ENCODE results near the gene INTU.
A peak's percentile ranks its signal among the peaks of the same experiment; 100 is the strongest.
"Not testable (repeated sequence)": the region's sequence is repeated elsewhere in the genome, so short reads cannot be mapped to it uniquely, and the experiment has no call there.

INTU gene

DNA sequence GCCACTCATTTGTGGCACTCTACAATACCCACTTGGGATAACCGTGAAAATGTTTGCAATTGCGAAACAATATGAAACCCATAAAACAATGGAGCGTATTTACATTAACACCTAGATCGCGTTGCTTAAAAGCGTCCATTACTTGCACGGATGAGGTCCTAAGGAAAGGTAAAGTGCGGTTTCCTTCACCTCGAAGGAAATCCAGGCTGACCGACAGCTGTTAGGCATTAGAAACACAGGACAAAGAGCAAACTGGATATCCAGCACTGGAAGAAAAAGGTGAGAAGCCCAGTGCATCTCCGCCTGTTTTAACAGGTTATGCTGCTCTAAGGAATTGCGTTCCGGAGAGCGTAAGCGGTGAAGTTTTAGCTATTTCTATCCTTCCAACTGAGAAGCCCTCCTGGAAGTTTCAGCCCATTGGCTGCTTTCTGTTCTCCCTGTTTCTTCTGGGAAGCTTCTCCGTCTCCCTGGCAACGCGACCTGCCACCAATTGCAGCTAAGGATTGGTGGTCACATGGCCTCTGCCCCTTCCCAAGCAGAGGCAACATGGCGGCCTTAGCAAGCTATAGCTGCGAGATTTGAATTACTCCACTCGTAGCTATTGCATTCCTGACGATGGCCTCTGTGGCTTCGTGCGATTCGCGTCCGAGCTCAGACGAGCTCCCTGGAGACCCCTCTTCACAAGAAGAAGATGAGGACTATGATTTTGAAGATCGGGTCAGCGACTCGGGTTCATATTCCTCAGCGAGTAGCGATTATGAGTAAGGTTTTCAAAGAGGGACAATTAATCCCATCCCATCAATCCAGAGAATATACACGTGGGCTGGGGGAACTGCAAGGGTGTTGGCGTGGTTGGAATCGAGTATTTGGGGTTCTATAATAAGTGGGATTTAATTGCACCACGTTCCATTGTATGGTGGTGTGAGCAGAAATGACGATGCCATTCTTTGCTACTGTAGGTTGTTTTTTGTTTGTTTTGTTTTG lies at the start of gene INTU:
Gene INTU (plus strand): TSS at position 538 of the 984 bp plus-strand sequence. CDS start 78 bp downstream, at position 616.
- peak; percentile 13 for DNase-seq

- not testable (repeated sequence) for DNase-seq
Measured at GRCh38 chr4:127586496-127586895, 46.3 kb upstream of the INTU start.

DNA sequence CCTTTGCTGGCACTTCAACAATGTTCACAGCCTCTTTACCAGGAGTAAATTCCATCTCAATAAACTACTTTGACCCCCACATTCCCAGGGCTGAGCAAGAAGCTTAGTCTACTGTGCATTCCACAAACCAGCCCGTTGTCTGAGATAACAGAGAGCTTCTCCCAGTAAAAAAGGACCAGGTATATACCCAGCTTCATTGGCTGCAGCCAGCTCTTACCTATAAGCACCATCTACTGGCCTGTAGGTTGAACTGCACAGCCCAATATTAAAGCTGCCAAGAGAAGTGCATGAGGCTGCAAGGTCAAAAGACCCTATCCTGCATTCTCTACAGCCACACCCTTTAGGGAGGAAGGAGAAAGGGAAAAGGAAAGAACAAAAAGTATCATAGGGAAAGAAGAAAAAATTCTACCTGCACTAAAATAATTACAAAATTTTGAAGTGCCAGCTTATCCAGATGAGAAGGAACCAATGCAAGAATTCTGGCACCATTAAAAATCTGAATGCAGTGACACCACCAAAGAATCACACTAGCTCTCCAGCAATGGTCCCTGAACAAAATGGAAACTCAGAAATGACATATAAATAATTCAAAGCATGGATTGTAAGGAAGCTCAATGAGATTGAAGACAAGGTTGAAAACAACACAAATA lies 45.7 kb upstream of the INTU start:
- no peak for DNase-seq

DNA sequence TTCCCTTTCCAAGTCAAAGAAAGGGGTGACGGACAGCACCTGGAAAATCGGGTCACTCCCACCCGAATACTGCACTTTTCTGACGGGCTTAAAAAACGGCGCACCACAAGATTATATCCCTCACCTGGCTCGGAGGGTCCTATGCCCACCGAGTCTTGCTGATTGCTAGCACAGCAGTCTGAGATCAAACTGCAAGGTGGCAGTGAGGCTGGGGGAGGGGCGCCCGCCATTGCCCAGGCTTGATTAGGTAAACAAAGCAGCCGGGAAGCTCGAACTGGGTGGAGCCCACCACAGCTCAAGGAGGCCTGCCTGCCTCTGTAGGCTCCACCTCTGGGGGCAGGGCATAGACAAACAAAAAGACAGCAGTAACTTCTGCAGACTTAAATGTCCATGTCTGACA lies 43.6 kb upstream of the INTU start:
- not testable (repeated sequence) for DNase-seq

DNA sequence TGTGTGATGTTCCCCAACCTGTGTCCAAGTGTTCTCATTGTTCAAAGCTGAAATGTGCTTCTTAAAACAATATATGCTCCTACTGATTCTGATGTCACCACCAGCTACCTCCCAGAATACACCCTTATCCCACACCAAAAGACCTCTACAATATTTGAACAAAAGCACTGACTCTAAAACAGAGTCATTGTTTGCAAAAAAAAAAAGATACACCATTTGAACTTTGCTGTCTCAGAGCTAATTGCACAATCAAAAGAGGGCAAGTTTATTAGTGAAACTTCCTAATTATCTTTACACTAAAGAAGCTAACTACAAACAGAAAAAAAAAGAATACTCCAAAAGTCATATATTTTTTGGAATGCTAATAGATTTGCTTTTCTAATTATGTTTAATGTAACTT lies 34.1 kb upstream of the INTU start:
- no peak for DNase-seq

DNA sequence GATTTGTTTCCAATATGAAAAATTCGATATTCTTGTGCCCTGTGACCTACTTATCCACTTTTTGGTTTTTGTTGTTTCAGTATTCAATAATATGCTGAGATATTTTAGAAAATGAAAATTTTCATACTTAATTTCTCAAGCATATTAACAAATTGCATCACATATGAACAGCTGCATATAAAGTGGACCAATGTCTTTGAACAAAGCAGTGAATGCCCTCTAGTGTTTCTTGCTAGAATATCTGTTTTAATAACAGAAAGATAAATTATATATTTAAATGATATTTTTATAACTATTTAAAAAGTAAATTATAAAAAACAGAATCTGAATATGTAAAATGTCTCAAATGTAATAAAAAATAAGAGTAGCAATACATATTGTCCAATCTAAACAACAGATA lies 31.7 kb upstream of the INTU start:
- DNase-seq: no peak

- no peak for DNase-seq
Measured at GRCh38 chr4:127604949-127605709, 27.6 kb upstream of the INTU start.

DNA sequence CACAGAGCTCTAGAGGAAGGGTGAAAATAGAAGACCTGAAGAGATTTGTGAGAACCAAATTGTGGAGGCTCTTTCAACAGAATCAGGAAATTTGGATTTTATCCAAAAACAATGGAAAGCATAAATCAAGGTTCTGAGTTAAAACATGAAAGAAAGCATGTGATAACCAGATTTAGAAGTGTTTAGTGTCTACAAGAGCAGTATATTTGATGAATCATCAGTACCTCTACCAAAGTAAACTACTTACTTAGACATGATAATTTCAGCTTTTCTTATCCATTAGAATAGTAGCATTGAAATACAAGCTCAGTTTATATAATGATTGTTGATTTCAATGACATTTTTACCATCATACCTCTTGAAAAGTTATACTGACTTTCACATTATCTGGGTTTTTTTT lies 25.9 kb upstream of the INTU start:
- no peak for DNase-seq

GRCh38 chr4:127609484-127609883 lies 23.3 kb upstream of the INTU start:
- no peak for DNase-seq

DNA sequence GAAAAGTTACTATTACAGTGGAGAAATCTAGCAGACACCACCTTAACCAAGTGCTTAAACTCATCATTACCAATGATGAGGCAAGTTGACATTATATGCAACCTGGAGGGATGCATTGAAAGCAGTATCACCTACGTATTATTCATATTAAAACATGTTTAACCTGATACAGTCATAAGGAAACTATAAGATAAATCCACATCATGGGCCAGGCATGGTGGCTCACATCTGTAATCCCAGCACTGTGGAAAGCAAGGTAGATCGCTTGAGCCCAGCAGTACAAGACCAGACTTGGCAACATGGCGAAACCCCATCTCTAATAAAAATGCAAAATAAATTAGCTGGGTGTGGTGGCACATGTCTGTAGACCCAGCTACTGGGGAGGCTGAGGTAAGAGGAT lies 22.3 kb upstream of the INTU start:
- no peak for DNase-seq

GRCh38 chr4:127616898-127617297 lies 15.9 kb upstream of the INTU start:
- DNase-seq: no peak

DNA sequence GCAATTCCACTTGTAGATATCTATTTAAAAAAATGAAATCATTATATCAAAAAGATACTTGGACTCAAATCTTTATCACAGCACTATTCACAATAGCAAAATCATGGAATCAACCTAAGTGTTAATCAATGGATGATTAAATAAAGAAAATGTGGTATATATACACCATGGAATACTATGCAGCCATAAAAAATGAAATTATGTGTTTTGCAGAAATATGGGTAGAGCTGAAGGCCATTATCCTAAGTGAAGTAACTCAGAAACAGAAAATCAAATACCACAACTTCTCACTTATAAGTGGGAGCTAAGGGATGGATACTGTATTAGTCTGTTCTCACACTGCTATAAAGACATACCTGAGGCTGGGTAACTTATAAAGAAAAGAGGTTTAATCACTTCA lies 14.3 kb upstream of the INTU start:
- no peak for DNase-seq

DNA sequence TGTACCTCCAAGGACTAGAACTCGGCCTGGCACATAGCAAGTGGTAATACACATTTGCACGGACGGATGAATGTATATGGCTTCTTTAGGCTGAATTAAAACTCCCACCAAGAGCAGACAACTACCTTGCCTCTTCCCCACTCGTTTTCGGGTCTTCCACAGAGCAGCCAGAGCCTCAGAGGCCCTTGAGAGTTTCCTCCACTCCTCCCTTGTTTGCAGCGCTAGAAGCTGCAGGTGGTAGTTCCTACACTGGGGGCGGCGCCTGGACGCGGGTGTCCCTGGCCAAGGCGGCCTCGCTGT lies 10.2 kb upstream of the INTU start:
- DNase-seq: no peak

GRCh38 chr4:127622921-127623796 lies 9.6 kb upstream of the INTU start:
- no peak for DNase-seq

GRCh38 chr4:127623797-127624083 lies 9.0 kb upstream of the INTU start:
- DNase-seq: no peak

GRCh38 chr4:127624173-127624572 lies 8.6 kb upstream of the INTU start:
- DNase-seq: no peak

DNA sequence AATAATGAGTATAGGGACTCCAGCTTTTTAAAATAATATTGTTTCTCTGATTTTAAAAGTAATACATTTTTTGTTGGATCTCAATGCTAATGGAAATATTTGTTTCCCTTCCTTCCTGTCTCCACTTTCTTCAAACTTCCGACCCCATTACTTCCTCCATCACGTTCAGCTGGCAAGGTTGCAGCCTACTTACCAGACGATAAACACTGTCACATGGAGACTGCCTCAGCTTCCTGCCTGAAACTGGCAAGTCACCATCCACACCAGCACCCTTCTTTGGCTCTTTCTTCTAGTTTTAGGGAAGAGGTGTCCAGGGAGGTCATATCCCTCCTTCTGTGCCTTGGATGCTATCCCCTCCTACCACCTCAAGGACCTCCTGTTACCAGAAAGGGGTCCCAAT lies 3.4 kb upstream of the INTU start:
- no peak for DNase-seq

GRCh38 chr4:127630152-127630551 lies 2.6 kb upstream of the INTU start:
- DNase-seq: no peak

GRCh38 chr4:127631420-127631819 lies 1.3 kb upstream of the INTU start:
- DNase-seq: no peak

- no peak for DNase-seq
Measured at GRCh38 chr4:127634181-127634580, 1.4 kb downstream of the INTU start.

GRCh38 chr4:127641524-127641923 lies 8.8 kb downstream of the INTU start:
- no peak for DNase-seq

DNA sequence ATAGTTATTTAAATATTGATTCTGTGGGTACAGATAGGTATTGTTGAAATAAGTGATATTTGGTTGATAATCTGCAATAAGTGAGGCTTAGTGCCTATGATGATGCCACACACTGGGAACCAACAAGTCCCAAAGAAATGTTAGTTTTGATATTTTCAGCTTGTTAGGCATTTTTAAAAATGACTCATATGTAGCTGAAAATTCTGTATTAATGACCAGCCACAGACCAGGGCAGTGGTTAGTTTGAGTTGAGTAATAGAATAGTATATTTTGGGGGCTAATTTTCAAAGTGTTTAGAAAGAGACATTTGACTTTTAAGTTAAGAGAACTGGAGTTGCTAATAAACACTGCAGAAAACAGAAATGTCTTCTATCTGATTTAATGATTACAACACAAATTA lies 9.4 kb downstream of the INTU start:
- DNase-seq: no peak

DNA sequence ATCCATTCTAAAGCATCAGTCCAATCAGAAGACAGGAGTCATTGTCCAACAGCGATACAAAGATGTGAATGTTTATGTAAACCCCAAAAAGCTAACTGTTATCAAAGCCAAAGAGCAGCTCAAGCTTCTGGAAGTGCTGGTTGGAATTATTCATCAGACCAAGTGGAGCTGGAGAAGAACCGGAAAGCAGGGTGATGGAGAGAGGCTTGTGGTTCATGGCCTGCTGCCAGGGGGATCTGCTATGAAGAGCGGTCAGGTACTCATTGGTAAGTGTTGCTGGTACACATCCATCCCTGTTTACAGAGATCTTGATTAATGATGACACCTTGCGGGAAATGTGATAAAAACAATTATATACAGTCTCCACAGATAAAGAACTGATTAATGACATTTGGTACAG lies 11.0 kb downstream of the INTU start:
- DNase-seq: no peak

All from CD4-positive, alpha-beta T cell treated with Interleukin-17A for 4 hours (primary cell).